Caco-2 (cell line): ENCODE measurements around the gene CCR8. TPM values are rescaled to one million over a fixed set of nuclear protein-coding genes. Genes with fewer than 3 reads are reported as not detected.

Experiments
- BruUV-seq: library from RNA; stranded (reverse); fragments of 400-500 nt; replicated peaks from 2 replicates; lab custom pipeline; 2021; lab: Mats Ljungman, UMichigan
- CTCF ChIA-PET: fragments of 300-600 bp; sonication (Branson Sonifier 250); formaldehyde crosslinking; loops from one replicate; lab custom pipeline; 2022; ENCODE audit warnings: antibody characterized with exemption; lab: Charles Lee
- POLR2A ChIA-PET: fragments of 300-600 bp; sonication (Branson Sonifier 250); formaldehyde crosslinking; loops from one replicate; lab custom pipeline; 2022; ENCODE audit warnings: antibody characterized with exemption; lab: Charles Lee
- DNase-seq, 2 experiments: peaks; one replicate each; pipeline versions ENCODE4 v3.0.0 to v3.0.0-alpha.2; 2020 to 2022
- H3K27me3 ChIP-seq: replicated peaks from 2 replicates; pipeline ENCODE4 v1.6.0; 2011; ENCODE audit warnings: low read length; ENCODE audit not compliant: control insufficient read depth, insufficient read depth
- H3K36me3 ChIP-seq: 2 replicates; pipeline ENCODE4 v1.5.1; 2011; ENCODE audit warnings: low read length; ENCODE audit not compliant: control insufficient read depth, insufficient read depth
- H3K4me1 ChIP-seq: fragments of 250-450 bp; sonication (Bioruptor Pico); 2 replicates; pipeline ENCODE4 v1.5.1; 2020; ENCODE audit warnings: mild to moderate bottlenecking
- H3K4me3 ChIP-seq: 2 replicates; pipeline ENCODE4 v1.5.1; 2011; ENCODE audit warnings: low read depth, mild to moderate bottlenecking, control low read depth, low read length
- H3K9me3 ChIP-seq: fragments of 250-450 bp; sonication (Bioruptor Pico); 2 replicates; pipeline ENCODE4 v1.5.1; 2020; ENCODE audit warnings: mild to moderate bottlenecking, moderate library complexity
- H3K27ac Mint-ChIP-seq: one replicate; pipeline ENCODE4 v1.8.0; 2022; ENCODE audit warnings: mixed read lengths; ENCODE audit not compliant: unreplicated experiment
- H3K27me3 Mint-ChIP-seq: one replicate; pipeline ENCODE4 v1.8.0; 2022; ENCODE audit warnings: mixed read lengths; ENCODE audit not compliant: insufficient read depth, unreplicated experiment
- H3K36me3 Mint-ChIP-seq: one replicate; pipeline ENCODE4 v1.8.0; 2022; ENCODE audit warnings: mild to moderate bottlenecking, mixed read lengths; ENCODE audit not compliant: insufficient read depth, unreplicated experiment
- H3K4me1 Mint-ChIP-seq: one replicate; pipeline ENCODE4 v1.8.0; 2022; ENCODE audit warnings: low read depth, mixed read lengths; ENCODE audit not compliant: unreplicated experiment
- H3K4me3 Mint-ChIP-seq: one replicate; pipeline ENCODE4 v1.8.0; 2022; ENCODE audit warnings: mild to moderate bottlenecking, moderate library complexity, mixed read lengths; ENCODE audit not compliant: unreplicated experiment
- H3K9me3 Mint-ChIP-seq: one replicate; pipeline ENCODE4 v1.8.0; 2022; ENCODE audit warnings: mixed read lengths; ENCODE audit not compliant: unreplicated experiment
- CTCF ChIP-seq, 2 experiments: fragments of 200-600 bp in 1 of 2; IDR thresholded peaks; 1 replicate in 1 of 2; 2 replicates in 1 of 2; pipeline versions ENCODE4 v1.5.1 to v1.8.0; 2011 to 2022; ENCODE audit warnings: antibody characterized with exemption in 1 of 2, control low read depth in 1 of 2, inconsistent platforms in 1 of 2, low read depth in 1 of 2, low read length in 1 of 2, mild to moderate bottlenecking in 1 of 2, moderate library complexity in 1 of 2; ENCODE audit not compliant: insufficient read depth in 1 of 2, severe bottlenecking in 1 of 2, unreplicated experiment in 1 of 2
- intact Hi-C: fragments of 100-400 bp; cut with micrococcal nuclease; formaldehyde crosslinking; loops from one replicate; pipeline ENCODE4 v1.10.0; 2022; ENCODE audit not compliant: unreplicated experiment
- total RNA-seq: library from RNA; stranded (reverse); gene quantifications from 2 replicates; pipeline ENCODE4 v1.2.3, GENCODE V29; 2022

Gene CCR8
- total RNA-seq, 1 experiment from 2014 or later: not detected

GRCh38 chr3:39343760-39344159, 14.3 kb downstream of the CCR8 start:
- H3K4me1 Mint-ChIP-seq: peaks cover 3% of the 10 kb centered on the region
- no peak for TF ChIP-seq CTCF (IDR thresholded peaks at IDR 0.05; ENCODE audit: insufficient read depth in 1 of 2, low read depth in 1 of 2, low read length in 1 of 2, severe bottlenecking in 1 of 2, unreplicated experiment in 1 of 2)
- ChIA-PET POLR2A (no interaction called here), CTCF (no interaction called here)
- no peak overlapping the region for H3K27ac Mint-ChIP-seq
- no peaks in the 10 kb centered on the region for H3K9me3 Mint-ChIP-seq
- Histone ChIP-seq H3K9me3 (no peaks in the 10 kb centered on the region), H3K27me3 (no peaks in the 10 kb centered on the region), H3K36me3 (no peaks in the 10 kb centered on the region), H3K4me1 (no peaks in the 10 kb centered on the region; the same call in 1 of the 2 replicates), H3K4me3 (no peak overlapping the region)
- H3K4me3 Mint-ChIP-seq: no peak overlapping the region
- intact Hi-C loops: no loop called here
- H3K27me3 Mint-ChIP-seq: no peaks in the 10 kb centered on the region
- no peak for DNase-seq
- BruUV-seq: no TSS peak
- no peaks in the 10 kb centered on the region for H3K36me3 Mint-ChIP-seq

- POLR2A ChIA-PET: no interaction called here
Measured at GRCh38 chr3:39344746-39345344, 15.3 kb downstream of the CCR8 start.

More at GRCh38 chr3:39344746-39345344, 15.3 kb downstream of the CCR8 start:
- no peaks in the 10 kb centered on the region for H3K36me3 Mint-ChIP-seq
- peaks cover 9% of the 10 kb centered on the region for H3K4me1 Mint-ChIP-seq
- no peak for DNase-seq
- TF ChIP-seq CTCF (IDR thresholded peaks at IDR 0.05; ENCODE audit: insufficient read depth in 1 of 2, low read depth in 1 of 2, low read length in 1 of 2, severe bottlenecking in 1 of 2, unreplicated experiment in 1 of 2): no peak
- no peaks in the 10 kb centered on the region for H3K27me3 Mint-ChIP-seq
- no peak overlapping the region for H3K27ac Mint-ChIP-seq
- Histone ChIP-seq H3K9me3 (no peaks in the 10 kb centered on the region), H3K4me3 (no peak overlapping the region), H3K4me1 (no peaks in the 10 kb centered on the region; the same call in 1 of the 2 replicates), H3K27me3 (no peaks in the 10 kb centered on the region), H3K36me3 (no peaks in the 10 kb centered on the region)
- BruUV-seq: no TSS peak
- no peaks in the 10 kb centered on the region for H3K9me3 Mint-ChIP-seq
- intact Hi-C loops: no loop called here
- H3K4me3 Mint-ChIP-seq: no peak overlapping the region
- CTCF ChIA-PET: no interaction called here
